Measurements from ENCODE around the gene FGF12.

Gene FGF12

GRCh38 chr3:192332386-192333291 lies 394.7 kb downstream of the FGF12 start:
- no peak for DNase-seq (ENCODE audit: low read depth)

DNA sequence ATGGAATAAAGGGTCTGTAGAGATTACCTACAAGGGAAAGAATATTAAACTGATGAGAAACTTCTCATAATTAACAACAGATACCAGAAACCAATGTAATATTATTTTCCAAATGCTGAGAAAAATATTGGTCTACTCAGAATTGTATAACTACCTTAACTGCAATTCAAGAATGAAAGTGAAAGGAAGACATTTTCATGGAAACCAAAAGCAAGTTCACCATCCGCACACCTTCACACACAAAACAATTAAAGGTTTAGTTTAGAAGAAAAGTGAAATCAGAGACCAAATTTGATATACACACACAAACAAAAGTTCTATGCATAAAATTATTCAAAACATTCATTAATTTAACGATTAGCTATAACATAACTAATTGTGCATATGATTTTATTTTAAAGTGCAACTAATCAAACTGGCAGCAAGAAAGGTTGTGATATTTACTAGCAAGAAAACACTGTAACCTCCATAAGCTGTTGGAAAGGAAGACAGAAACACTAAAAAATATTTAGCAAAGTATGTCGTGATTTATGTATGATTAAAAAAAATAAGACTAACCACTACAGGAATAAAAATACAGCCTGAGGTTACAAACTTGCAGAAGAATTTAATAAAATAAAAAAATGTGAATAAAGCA lies 395.5 kb downstream of the FGF12 start:
- no peak for DNase-seq (ENCODE audit: low read depth)

DNA sequence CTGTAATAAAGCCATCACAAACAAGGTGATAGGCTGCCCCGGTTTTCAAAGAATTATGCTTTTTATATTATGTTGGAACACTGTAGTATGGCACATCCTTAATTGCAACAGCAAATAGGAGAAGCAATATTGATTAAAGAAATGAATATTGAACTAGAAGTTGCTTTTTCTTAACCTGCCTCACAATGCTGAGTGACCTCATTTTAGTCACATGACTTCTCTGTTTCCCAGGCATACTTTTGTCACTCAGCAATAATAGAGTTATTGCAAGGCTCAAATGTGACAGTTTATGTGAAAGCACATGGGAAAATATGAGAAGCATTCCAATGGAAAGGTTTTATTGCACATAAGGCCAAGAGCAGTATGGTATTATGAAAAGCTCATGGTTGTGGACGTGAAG lies 400.7 kb downstream of the FGF12 start:
- DNase-seq (ENCODE audit: low read depth) = no peak

DNA sequence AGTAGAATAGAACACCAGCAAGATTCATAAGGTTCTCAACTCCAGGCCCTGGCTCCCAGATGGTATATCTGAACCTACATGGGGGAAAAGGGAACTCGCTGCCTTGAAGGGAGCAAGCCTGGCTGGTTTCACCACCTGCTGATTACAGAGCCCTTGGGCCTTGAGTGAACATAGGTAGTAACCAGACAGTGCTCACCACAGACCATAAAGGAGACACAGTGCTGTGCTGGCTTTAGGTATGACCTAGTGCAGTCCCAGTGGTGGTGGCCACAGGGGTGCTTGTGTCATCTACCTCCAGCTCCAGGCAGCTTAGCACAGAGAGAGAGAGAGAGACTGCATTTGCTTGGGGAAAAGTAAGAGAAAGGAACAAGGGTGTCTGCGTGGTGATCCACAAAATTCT lies 409.8 kb downstream of the FGF12 start:
- no peak for DNase-seq (ENCODE audit: low read depth)

DNA sequence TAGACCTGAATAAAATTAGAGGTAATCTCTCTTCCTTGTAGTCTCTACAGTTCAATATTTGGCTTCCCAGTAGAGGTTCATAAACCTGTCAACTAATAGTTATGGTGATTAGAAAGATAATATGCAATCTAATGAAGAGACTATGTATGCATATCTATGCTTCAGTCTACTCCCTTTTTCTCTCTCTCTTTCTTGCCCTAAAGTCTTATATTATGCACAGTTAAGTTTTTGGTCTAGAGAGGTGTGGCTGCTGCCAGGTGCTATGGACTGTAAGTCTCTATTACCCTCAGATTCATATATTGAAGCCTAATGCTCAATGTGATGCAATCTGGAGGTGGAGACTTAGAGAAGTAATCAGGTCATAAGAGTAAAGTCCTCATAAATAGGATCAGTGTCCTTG lies 413.7 kb downstream of the FGF12 start:
- DNase-seq (ENCODE audit: low read depth) = no peak

GRCh38 chr3:192307631-192308030 lies 419.7 kb downstream of the FGF12 start:
- DNase-seq (ENCODE audit: low read depth) = no peak

GRCh38 chr3:192303235-192303634 lies 424.1 kb downstream of the FGF12 start:
- DNase-seq (ENCODE audit: low read depth) = no peak

- DNase-seq (ENCODE audit: low read depth) = no peak
Measured at GRCh38 chr3:192302721-192303120, 424.6 kb downstream of the FGF12 start.

DNA sequence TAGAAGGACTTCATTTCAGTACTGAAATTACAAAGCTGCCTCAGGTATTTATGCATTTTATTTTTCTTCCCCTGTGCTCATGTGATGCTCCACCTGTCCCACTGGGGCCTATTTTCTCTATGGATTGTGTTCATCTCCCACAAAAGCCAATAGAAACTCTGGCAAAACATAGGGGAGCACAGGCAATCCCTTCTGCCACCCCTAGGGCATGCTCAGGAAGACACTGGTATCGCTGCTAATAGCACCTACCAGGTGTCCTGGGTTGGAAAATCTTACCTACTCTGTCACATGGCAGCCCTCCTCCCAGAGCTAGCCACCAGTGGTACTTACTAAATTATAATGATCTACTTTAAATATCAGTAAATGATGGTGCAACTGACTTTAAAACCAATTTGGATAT lies 427.4 kb downstream of the FGF12 start:
- DNase-seq (ENCODE audit: low read depth) = no peak

GRCh38 chr3:192296845-192297244 lies 430.5 kb downstream of the FGF12 start:
- no peak for DNase-seq (ENCODE audit: low read depth)

DNA sequence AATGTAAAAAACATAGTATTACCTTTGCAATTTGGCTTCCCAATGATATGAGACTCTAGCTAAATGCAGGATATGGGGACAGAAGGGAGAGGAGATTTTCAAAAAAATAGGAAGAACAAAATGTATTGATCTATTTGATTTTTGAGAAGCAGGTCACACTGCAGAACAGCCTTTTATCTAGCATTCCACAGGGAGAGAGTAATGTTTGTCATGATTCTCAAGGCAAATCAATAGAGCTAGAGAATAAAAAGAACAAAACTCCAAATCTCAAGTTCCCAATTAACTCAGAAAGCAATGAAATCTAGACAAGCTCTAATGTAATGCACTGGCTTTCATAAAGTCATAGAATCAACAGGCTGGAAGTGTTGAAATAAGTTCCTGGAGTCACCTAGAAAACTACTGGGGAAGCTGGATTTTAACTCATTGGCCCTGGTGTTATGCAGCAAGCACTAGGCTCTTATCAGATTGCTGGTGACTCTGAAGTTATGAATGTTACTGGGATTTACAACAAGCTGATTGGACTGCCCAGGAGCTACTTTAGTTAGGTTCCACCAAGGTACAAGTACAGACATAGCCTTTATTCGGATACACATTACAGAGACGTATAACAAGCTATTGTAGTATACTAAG lies 442.8 kb downstream of the FGF12 start:
- DNase-seq (ENCODE audit: low read depth) = no peak

DNA sequence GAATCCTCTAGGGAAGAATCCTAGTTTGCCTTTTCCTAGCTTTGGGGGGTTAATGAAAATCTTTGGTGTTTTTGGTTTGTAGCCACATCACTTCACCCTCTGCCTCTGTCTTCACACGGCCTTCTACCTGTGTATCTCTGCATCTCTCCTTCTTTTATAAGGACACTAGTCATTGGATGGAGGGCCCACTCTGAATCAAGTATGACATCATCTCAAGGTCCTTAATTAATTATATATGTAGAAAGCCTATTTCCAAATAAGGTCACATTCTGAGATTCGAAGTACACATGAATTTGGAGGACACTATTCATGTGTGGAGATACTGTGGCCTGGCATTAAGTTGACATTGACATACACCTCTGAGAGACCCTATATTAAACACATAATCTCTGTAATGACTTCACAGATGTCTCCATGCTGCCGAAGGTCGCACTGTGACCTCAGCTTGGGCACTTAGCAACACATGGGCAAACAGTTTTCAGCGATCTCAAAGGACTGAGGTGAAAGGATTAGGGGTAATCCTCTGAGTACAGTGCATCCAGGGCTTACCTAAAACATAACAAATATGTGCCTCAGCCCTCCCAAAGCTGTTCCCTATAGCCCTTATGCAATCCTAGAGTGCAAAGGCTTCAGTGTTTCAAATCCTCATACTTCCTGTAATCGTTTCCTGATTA lies 446.0 kb downstream of the FGF12 start:
- no peak for DNase-seq (ENCODE audit: low read depth)

DNA sequence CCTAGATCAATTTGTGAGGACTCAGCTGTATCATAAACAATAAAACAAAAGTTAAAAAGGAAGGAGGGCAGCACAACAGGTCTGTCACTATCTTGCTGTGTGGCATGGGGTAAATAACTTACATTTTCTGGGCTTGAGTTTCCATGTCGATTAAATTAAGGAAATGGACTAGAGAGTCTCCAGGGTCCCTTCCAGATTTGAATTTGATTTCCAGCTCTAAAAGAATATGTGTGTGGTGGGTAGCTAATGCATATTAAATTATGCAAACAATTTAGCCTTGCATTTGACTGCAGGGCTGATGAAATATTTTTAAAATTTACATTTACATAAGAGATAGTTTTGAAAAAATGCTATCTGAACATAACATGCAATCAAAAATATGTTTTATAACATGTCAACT lies 447.7 kb downstream of the FGF12 start:
- DNase-seq (ENCODE audit: low read depth) = no peak

DNA sequence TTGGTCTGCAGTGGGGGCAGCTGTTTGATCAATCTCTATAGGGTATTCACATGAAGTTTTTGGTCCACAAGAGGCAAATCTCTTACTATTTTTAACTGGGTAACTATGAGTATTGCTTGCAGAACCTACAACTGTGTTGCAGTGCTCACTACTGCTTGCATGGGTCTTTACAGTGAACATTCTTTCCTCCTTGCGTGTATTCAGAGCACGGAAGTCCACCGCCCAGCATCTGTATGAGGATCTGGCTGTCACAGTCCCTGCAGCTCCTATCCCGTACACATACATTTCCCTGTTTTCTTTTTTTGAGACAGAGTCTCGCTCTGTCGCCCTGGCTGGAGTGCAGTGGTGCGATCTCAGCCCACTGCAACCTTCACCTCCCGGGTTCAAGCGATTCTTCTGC lies 449.9 kb downstream of the FGF12 start:
- no peak for DNase-seq (ENCODE audit: low read depth)

- DNase-seq (ENCODE audit: low read depth) = no peak
Measured at GRCh38 chr3:192275741-192276355, 451.5 kb downstream of the FGF12 start.

GRCh38 chr3:192273697-192274010 lies 453.7 kb downstream of the FGF12 start:
- no peak for DNase-seq (ENCODE audit: low read depth)

- DNase-seq (ENCODE audit: low read depth) = no peak
Measured at GRCh38 chr3:192273001-192273696, 454.2 kb downstream of the FGF12 start.

GRCh38 chr3:192262001-192262400 lies 465.3 kb downstream of the FGF12 start:
- DNase-seq (ENCODE audit: low read depth) = no peak

GRCh38 chr3:192261135-192261534 lies 466.2 kb downstream of the FGF12 start:
- no peak for DNase-seq (ENCODE audit: low read depth)

- no peak for DNase-seq (ENCODE audit: low read depth)
Measured at GRCh38 chr3:192260116-192261010, 467.0 kb downstream of the FGF12 start.

DNA sequence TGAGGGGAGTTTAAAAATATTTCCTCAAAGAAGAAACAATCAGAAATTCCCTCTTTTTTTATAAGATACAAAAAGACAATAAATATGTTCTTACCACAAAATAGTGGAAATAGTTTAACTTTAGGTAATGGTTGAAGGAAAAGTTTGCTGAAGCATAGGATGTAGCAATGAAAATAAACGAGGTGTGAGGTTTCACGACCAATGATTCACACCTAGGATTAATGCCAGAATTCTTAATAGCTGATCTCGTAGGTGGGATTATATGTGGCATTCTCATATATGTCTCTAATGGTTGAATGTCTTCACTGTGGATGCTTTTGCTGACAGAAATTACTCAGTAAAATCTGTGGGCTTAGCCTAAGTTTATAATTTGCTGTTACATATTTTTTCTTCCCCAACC lies 467.7 kb downstream of the FGF12 start:
- DNase-seq (ENCODE audit: low read depth) = no peak
